ENCODE results near the gene PEX3.

Gene PEX3

GRCh38 chr6:143536866-143537691 is 86.5 kb downstream of the PEX3 start:
- peak; percentile 37 to 44 for DNase-seq (ENCODE audit: low read depth in 1 of 2, low spot score in 1 of 2)

GRCh38 chr6:143538374-143538773 is 87.8 kb downstream of the PEX3 start:
- DNase-seq (ENCODE audit: low read depth in 1 of 2, low spot score in 1 of 2), result no peak

GRCh38 chr6:143539106-143539505 is 88.5 kb downstream of the PEX3 start:
- DNase-seq (ENCODE audit: low read depth in 1 of 2, low spot score in 1 of 2), result no peak

- DNase-seq (ENCODE audit: low read depth in 1 of 2, low spot score in 1 of 2), result no peak
Observed at GRCh38 chr6:143539734-143540133, 89.1 kb downstream of the PEX3 start.

- DNase-seq (ENCODE audit: low read depth in 1 of 2, low spot score in 1 of 2), result no peak
Observed at GRCh38 chr6:143540192-143540591, 89.6 kb downstream of the PEX3 start.

Measured in activated CD4-positive, alpha-beta T cell treated with anti-CD3 and anti-CD28 coated beads, Interleukin-2, amount 50 U/mL, for 24 hours (primary cell).